Keratinocyte (primary cell): ENCODE data around the gene ANXA3. TPM values are rescaled to one million over a fixed set of nuclear protein-coding genes. Genes with fewer than 3 reads are reported as not detected.

Source experiments
- DNase-seq: peaks from one replicate; pipeline ENCODE4 v3.0.0-alpha.2; 2011; ENCODE audit warnings: low read depth, missing footprints, low spot score
- FAIRE-seq: peaks from 2 replicates; lab custom pipeline; 2011; peaks lifted over from hg19 to GRCh38; lab: Jason Lieb, UNC
- H2AFZ ChIP-seq: 2 replicates; pipeline ENCODE4 v1.6.0; 2012; ENCODE audit warnings: low read length, control low read depth, inconsistent platforms; ENCODE audit not compliant: control insufficient read depth
- H3K27ac ChIP-seq: 2 replicates; pipeline ENCODE4 v1.5.1; 2011; ENCODE audit warnings: low read length; ENCODE audit not compliant: control insufficient read depth, insufficient read depth
- H3K27me3 ChIP-seq: 3 replicates; pipeline ENCODE4 v1.6.0; 2011; ENCODE audit warnings: low read length; ENCODE audit not compliant: control insufficient read depth, insufficient read depth; ENCODE audit errors: extremely low read depth
- H3K36me3 ChIP-seq, 2 experiments: 2 replicates in 1 of 2; 3 replicates in 1 of 2; pipeline ENCODE4 v1.5.1; 2011; ENCODE audit warnings: low read length in 2 of 2, mild to moderate bottlenecking in 1 of 2; ENCODE audit not compliant: control insufficient read depth in 2 of 2, insufficient read depth in 2 of 2; ENCODE audit errors: extremely low read depth in 1 of 2
- H3K4me1 ChIP-seq: 3 replicates; pipeline ENCODE4 v1.5.1; 2011; ENCODE audit warnings: low read length; ENCODE audit not compliant: control insufficient read depth, insufficient read depth; ENCODE audit errors: extremely low read depth
- H3K4me2 ChIP-seq: 3 replicates; pipeline ENCODE4 v1.6.0; 2011; ENCODE audit warnings: low read depth, low read length; ENCODE audit not compliant: control insufficient read depth, insufficient read depth; ENCODE audit errors: extremely low read depth
- H3K4me3 ChIP-seq, 3 experiments: fragments of 200-600 bp in 1 of 3; sonication (generic) in 1 of 3; 2 replicates in 2 of 3; 3 replicates in 1 of 3; pipeline ENCODE4 v1.5.1; 2011 to 2016; ENCODE audit warnings: low read length in 3 of 3, mild to moderate bottlenecking in 3 of 3, control low read depth in 2 of 3, inconsistent platforms in 1 of 3, low read depth in 1 of 3, mixed read lengths in 1 of 3, mixed run types in 1 of 3, moderate library complexity in 1 of 3; ENCODE audit not compliant: control insufficient read depth in 2 of 3, insufficient read depth in 2 of 3; ENCODE audit errors: extremely low read depth in 1 of 3
- H3K79me2 ChIP-seq: 2 replicates; pipeline ENCODE4 v1.6.0; 2012; ENCODE audit warnings: low read length; ENCODE audit not compliant: control insufficient read depth, insufficient read depth
- H3K9ac ChIP-seq: 3 replicates; pipeline ENCODE4 v1.6.0; 2011; ENCODE audit warnings: low read length; ENCODE audit not compliant: control insufficient read depth, insufficient read depth; ENCODE audit errors: extremely low read depth
- H3K9me1 ChIP-seq: 3 replicates; pipeline ENCODE4 v1.6.0; 2011; ENCODE audit warnings: low read length; ENCODE audit not compliant: control insufficient read depth, insufficient read depth; ENCODE audit errors: extremely low read depth
- H3K9me3 ChIP-seq: 2 replicates; pipeline ENCODE4 v1.5.1; 2012; ENCODE audit warnings: low read depth, low read length; ENCODE audit not compliant: control insufficient read depth
- H4K20me1 ChIP-seq: 3 replicates; pipeline ENCODE4 v1.6.0; 2011; ENCODE audit warnings: low read length; ENCODE audit not compliant: control insufficient read depth, insufficient read depth; ENCODE audit errors: extremely low read depth
- CTCF ChIP-seq, 3 experiments: IDR thresholded peaks in 1 of 3; conservative IDR thresholded peaks in 1 of 3; optimal IDR thresholded peaks in 1 of 3; 2 replicates in 2 of 3; 3 replicates in 1 of 3; pipeline versions ENCODE3 to v1.5.1; 2011; ENCODE audit warnings: low read length in 3 of 3, mild to moderate bottlenecking in 3 of 3, moderate library complexity in 2 of 3, control low read depth in 1 of 3, inconsistent platforms in 1 of 3; ENCODE audit not compliant: insufficient read depth in 2 of 3; ENCODE audit errors: extremely low read depth in 1 of 3
- EZH2 ChIP-seq: IDR thresholded peaks from one replicate; pipeline ENCODE4 v1.6.1; 2012; ENCODE audit warnings: inconsistent platforms, mild to moderate bottlenecking, low read length, moderate library complexity
- dilution Hi-C: fragments of 300-500 bp; cut with MboI; formaldehyde crosslinking; loops from one replicate; pipeline ENCODE4 v1.7.0; 2020; ENCODE audit warnings: low sequenced_read_pairs; ENCODE audit not compliant: extremely low pct_ligation_motif_present
- polyA plus RNA-seq, 5 experiments: library from polyadenylated mRNA; depleted of rRNA in 3 of 5; stranded (reverse) in 3 of 5; stranded (forward) in 1 of 5; unstranded in 1 of 5; fragments of >200 nt; gene quantifications; 1 replicate in 1 of 5; 2 replicates in 3 of 5; 3 replicates in 1 of 5; pipeline versions ENCODE4 v1.2.1 to v1.2.3, GENCODE V29; 2011 to 2012; ENCODE audit warnings: missing spikeins in 2 of 5, low read depth in 1 of 5, low replicate concordance in 1 of 5

The ANXA3 gene
- polyA plus RNA-seq, 1 donor (not counting 4 experiments of a cell fraction or from before 2014, with no cell fraction given), result 463 TPM

- no peaks in the 10 kb centered on the region for H3K27me3 ChIP-seq
- no peaks in the 10 kb centered on the region for H3K36me3 ChIP-seq
- no peaks in the 10 kb centered on the region for H4K20me1 ChIP-seq
- H3K9me1 ChIP-seq, result no peaks in the 10 kb centered on the region
- H3K4me2 ChIP-seq, result no peak overlapping the region
- DNase-seq, result no peak
- H3K27ac ChIP-seq, result peak overlapping the region; percentile 16
- no peak overlapping the region for H2AFZ ChIP-seq
- H3K9me3 ChIP-seq, result no peaks in the 10 kb centered on the region
- H3K4me3 ChIP-seq, result no peak overlapping the region
- no peak for FAIRE-seq
- TF ChIP-seq CTCF (optimal IDR thresholded peaks at IDR 0.05 in 1 of 3, IDR thresholded peaks at IDR 0.05 in 1 of 3, conservative IDR thresholded peaks at IDR 0.05 in 1 of 3; ENCODE audit: extremely low read depth in 1 of 3, insufficient read depth in 2 of 3, low read length in 3 of 3) (no peak), EZH2 (no peak)
- peaks cover 16% of the 10 kb centered on the region for H3K4me1 ChIP-seq
- no peak overlapping the region for H3K9ac ChIP-seq
- H3K79me2 ChIP-seq, result no peaks in the 10 kb centered on the region
- dilution Hi-C loops, result no loop called here
These were observed 76.6 kb downstream of the ANXA3 start for GRCh38 chr4:78627966-78628678.

- dilution Hi-C loops, result no loop called here
- H3K27me3 ChIP-seq, result no peaks in the 10 kb centered on the region
- H3K9ac ChIP-seq, result no peak overlapping the region
- no peaks in the 10 kb centered on the region for H4K20me1 ChIP-seq
- no peak for FAIRE-seq
- no peaks in the 10 kb centered on the region for H3K9me3 ChIP-seq
- DNase-seq, result no peak
- no peaks in the 10 kb centered on the region for H3K9me1 ChIP-seq
- peaks cover 16% of the 10 kb centered on the region for H3K4me1 ChIP-seq
- no peaks in the 10 kb centered on the region for H3K36me3 ChIP-seq
- H3K4me2 ChIP-seq, result no peak overlapping the region
- no peak overlapping the region for H2AFZ ChIP-seq
- TF ChIP-seq EZH2 (no peak), CTCF (optimal IDR thresholded peaks at IDR 0.05 in 1 of 3, IDR thresholded peaks at IDR 0.05 in 1 of 3, conservative IDR thresholded peaks at IDR 0.05 in 1 of 3; ENCODE audit: extremely low read depth in 1 of 3, insufficient read depth in 2 of 3, low read length in 3 of 3) (no peak)
- H3K4me3 ChIP-seq, result no peak overlapping the region
- H3K27ac ChIP-seq, result no peak overlapping the region
- no peaks in the 10 kb centered on the region for H3K79me2 ChIP-seq
These were observed 78.5 kb downstream of the ANXA3 start for GRCh38 chr4:78629991-78630541.
